CD4-positive, alpha-beta T cell treated with Interleukin-15 for 1 hour (primary cell): ENCODE measurements around the gene COG4.
A peak's percentile ranks its signal among the peaks of the same experiment; 100 is the strongest.
"Not testable (repeated sequence)": the region's sequence is repeated elsewhere in the genome, so short reads cannot be mapped to it uniquely, and the experiment has no call there.

Source experiments
- DNase-seq: peaks from one replicate; pipeline ENCODE4 v3.0.0-alpha.2; 2020

Gene COG4

GRCh38 chr16:70523076-70523742, at the start of gene COG4:
Gene COG4, minus strand, starts transcription at chr16:70523554. Its CDS starts 11 bp downstream, at chr16:70523543.
- peak; percentile 90 for DNase-seq

GRCh38 chr16:70572926-70573270, 49.5 kb upstream of the COG4 start:
- no peak for DNase-seq

GRCh38 chr16:70572050-70572925, 48.9 kb upstream of the COG4 start:
- DNase-seq: no peak

- no peak for DNase-seq
Observed at GRCh38 chr16:70571623-70572022, 48.3 kb upstream of the COG4 start.

GRCh38 chr16:70570967-70571570, 47.7 kb upstream of the COG4 start:
- DNase-seq: no peak

GRCh38 chr16:70569752-70570151, 46.4 kb upstream of the COG4 start:
- DNase-seq: no peak

GRCh38 chr16:70568601-70569237, 45.4 kb upstream of the COG4 start:
- DNase-seq: no peak

GRCh38 chr16:70565053-70565452, 41.7 kb upstream of the COG4 start:
- no peak for DNase-seq

GRCh38 chr16:70563636-70564035, 40.3 kb upstream of the COG4 start:
- DNase-seq: no peak

GRCh38 chr16:70561623-70562022, 38.3 kb upstream of the COG4 start:
- no peak for DNase-seq

GRCh38 chr16:70556063-70556462, 32.7 kb upstream of the COG4 start:
- DNase-seq: no peak

- no peak for DNase-seq
Observed at GRCh38 chr16:70553645-70554044, 30.3 kb upstream of the COG4 start.

GRCh38 chr16:70552675-70553074, 29.3 kb upstream of the COG4 start:
- no peak for DNase-seq

GRCh38 chr16:70551788-70552187, 28.4 kb upstream of the COG4 start:
- DNase-seq: no peak

- DNase-seq: no peak
Observed at GRCh38 chr16:70550082-70550481, 26.7 kb upstream of the COG4 start.

- DNase-seq: no peak
Observed at GRCh38 chr16:70548936-70549335, 25.6 kb upstream of the COG4 start.

- no peak for DNase-seq
Observed at GRCh38 chr16:70544548-70544947, 21.2 kb upstream of the COG4 start.

GRCh38 chr16:70540994-70541393, 17.6 kb upstream of the COG4 start:
- no peak for DNase-seq

GRCh38 chr16:70534971-70535370, 11.6 kb upstream of the COG4 start:
- no peak for DNase-seq

GRCh38 chr16:70529954-70530353, 6.6 kb upstream of the COG4 start:
- not testable (repeated sequence) for DNase-seq

GRCh38 chr16:70529051-70529777, 5.9 kb upstream of the COG4 start:
- DNase-seq: no peak

- DNase-seq: no peak
Observed at GRCh38 chr16:70527315-70527996, 4.1 kb upstream of the COG4 start.
